Measurements from ENCODE around the gene ATG2A. TPM values are rescaled to one million over a fixed set of nuclear protein-coding genes. Genes with fewer than 3 reads are reported as not detected.

ATG2A gene
- total RNA-seq, 1 donor from 2014 or later = 39.5 TPM

GRCh38 chr11:64875369-64876228 lies 41.4 kb downstream of the ATG2A start:
- no peak for TF ChIP-seq CTCF (IDR thresholded peaks at IDR 0.05)
- H3K9me3 ChIP-seq = no peaks in the 10 kb centered on the region
- intact Hi-C loops (cut with DNase I) = no loop called here
- H3K27ac ChIP-seq = peak overlapping the region; percentile 63 to 77
- H3K36me3 ChIP-seq = peaks cover 33 to 35% of the 10 kb centered on the region in 2 donors
- no peak for DNase-seq (ENCODE audit: low spot score in 2 of 2)
- H3K4me3 ChIP-seq = peak overlapping the region; percentile 67 to 93
- peaks cover 21 to 48% of the 10 kb centered on the region in 2 donors for H3K4me1 ChIP-seq
- no peaks in the 10 kb centered on the region for H3K27me3 ChIP-seq

- DNase-seq (ENCODE audit: low spot score in 2 of 2) = no peak
- Histone ChIP-seq H3K4me1 (peaks cover 30 to 58% of the 10 kb centered on the region in 2 donors), H3K36me3 (peaks cover 33 to 35% of the 10 kb centered on the region in 2 donors), H3K27me3 (no peaks in the 10 kb centered on the region), H3K27ac (peak overlapping the region in 1 of 2 donors; percentile 77), H3K9me3 (no peaks in the 10 kb centered on the region), H3K4me3 (peak overlapping the region in 1 of 2 donors; percentile 93)
- TF ChIP-seq CTCF (IDR thresholded peaks at IDR 0.05) = no peak
- intact Hi-C loops (cut with DNase I) = no loop called here
These were observed 42.4 kb downstream of the ATG2A start for GRCh38 chr11:64874308-64875240.

GRCh38 chr11:64872790-64873488 lies 44.1 kb downstream of the ATG2A start:
- H3K9me3 ChIP-seq = no peaks in the 10 kb centered on the region
- peak overlapping the region in 1 of 2 donors; percentile 12 for H3K4me3 ChIP-seq
- peak overlapping the region in 1 of 2 donors; percentile 98 for H3K27ac ChIP-seq
- DNase-seq (ENCODE audit: low spot score in 2 of 2) = no peak
- H3K36me3 ChIP-seq = peaks cover 36 to 39% of the 10 kb centered on the region in 2 donors
- peaks cover 42 to 69% of the 10 kb centered on the region in 2 donors for H3K4me1 ChIP-seq
- H3K27me3 ChIP-seq = no peaks in the 10 kb centered on the region
- no peak for TF ChIP-seq CTCF (IDR thresholded peaks at IDR 0.05)
- intact Hi-C loops (cut with DNase I) = no loop called here

- TF ChIP-seq CTCF (IDR thresholded peaks at IDR 0.05) = no peak
- Histone ChIP-seq H3K9me3 (no peaks in the 10 kb centered on the region), H3K36me3 (peaks cover 40 to 44% of the 10 kb centered on the region in 2 donors), H3K4me1 (peaks cover 42 to 82% of the 10 kb centered on the region in 2 donors), H3K4me3 (peak overlapping the region in 1 of 2 donors; percentile 35), H3K27ac (peak overlapping the region; percentile 97 to 98), H3K27me3 (no peaks in the 10 kb centered on the region)
- intact Hi-C loops (cut with DNase I) = loop anchor here (2.0 kb wide), 1 partner anchor 17 kb away; no protein-coding TSS in a partner anchor
- no peak for DNase-seq (ENCODE audit: low spot score in 2 of 2)
These were observed 45.5 kb downstream of the ATG2A start for GRCh38 chr11:64871492-64871891.
